Activated T-cell treated with anti-CD3 and anti-CD28 coated beads for 48 hours (primary cell): ENCODE data around the gene TNNI2.

Source experiments
- DNase-seq: peaks from one replicate; pipeline ENCODE4 v3.0.0-alpha.2; 2020; ENCODE audit warnings: low read depth

Gene TNNI2

GRCh38 chr11:1888811-1889210, 50.0 kb downstream of the TNNI2 start:
- DNase-seq, result no peak

GRCh38 chr11:1889224-1889930, 50.6 kb downstream of the TNNI2 start:
- peak; percentile 61 for DNase-seq

- no peak for DNase-seq
Measured at GRCh38 chr11:1889941-1890855, 51.4 kb downstream of the TNNI2 start.
